Neuronal stem cell (in vitro differentiated cells): ENCODE results near the gene ASMTL.
A peak's percentile ranks its signal among the peaks of the same experiment; 100 is the strongest.

Source experiments
- DNase-seq: peaks from one replicate; pipeline ENCODE4 v3.0.0-alpha.2; 2013; ENCODE audit warnings: low spot score
- H2AFZ ChIP-seq: one replicate; pipeline ENCODE4 v1.6.1; 2013; ENCODE audit warnings: mild to moderate bottlenecking, low read length, inconsistent platforms
- H2AK5ac ChIP-seq: 2 replicates; pipeline ENCODE4 v1.6.1; 2013; ENCODE audit warnings: low read depth, mild to moderate bottlenecking, inconsistent platforms, low read length, moderate library complexity, mixed read lengths
- H2BK120ac ChIP-seq: 2 replicates; pipeline ENCODE4 v1.6.1; 2013; ENCODE audit warnings: low read depth, mild to moderate bottlenecking, inconsistent platforms, low read length, moderate library complexity, mixed read lengths
- H2BK12ac ChIP-seq: one replicate; pipeline ENCODE4 v1.6.1; 2013; ENCODE audit warnings: low read length, inconsistent platforms
- H2BK15ac ChIP-seq: 2 replicates; pipeline ENCODE4 v1.6.1; 2013; ENCODE audit warnings: mild to moderate bottlenecking, low read length, inconsistent platforms, mixed read lengths
- H2BK5ac ChIP-seq: one replicate; pipeline ENCODE4 v1.6.1; 2013; ENCODE audit warnings: inconsistent platforms, mild to moderate bottlenecking, low read length, moderate library complexity
- H3K14ac ChIP-seq: one replicate; pipeline ENCODE4 v1.6.1; 2013; ENCODE audit warnings: low read length, inconsistent platforms
- H3K18ac ChIP-seq: 2 replicates; pipeline ENCODE4 v1.6.1; 2013; ENCODE audit warnings: low read length, inconsistent platforms
- H3K23ac ChIP-seq: 2 replicates; pipeline ENCODE4 v1.6.1; 2013; ENCODE audit warnings: low read depth, mild to moderate bottlenecking, mixed read lengths, low read length, inconsistent platforms; ENCODE audit not compliant: poor library complexity
- H3K27ac ChIP-seq: replicated peaks from 3 replicates; pipeline ENCODE4 v1.5.1; 2013; ENCODE audit warnings: low read length, inconsistent platforms
- H3K27me3 ChIP-seq, 3 experiments: 2 replicates each; pipeline ENCODE4 v1.6.1; 2013; ENCODE audit warnings: low read length in 3 of 3, mild to moderate bottlenecking in 2 of 3, inconsistent platforms in 1 of 3, low read depth in 1 of 3, mixed read lengths in 1 of 3, moderate library complexity in 1 of 3; ENCODE audit not compliant: control insufficient read depth in 3 of 3, insufficient read depth in 3 of 3
- H3K36me3 ChIP-seq, 2 donors: replicated peaks in 1 of 2; 2 replicates each; pipeline ENCODE4 v1.6.1; 2013; ENCODE audit warnings: low read length in 2 of 2; ENCODE audit not compliant: control insufficient read depth in 2 of 2, insufficient read depth in 2 of 2
- H3K4ac ChIP-seq: 2 replicates; pipeline ENCODE4 v1.6.1; 2013; ENCODE audit warnings: inconsistent platforms, mild to moderate bottlenecking, low read length, moderate library complexity
- H3K4me1 ChIP-seq, 2 donors: 1 replicate in 1 of 2; 2 replicates in 1 of 2; pipeline ENCODE4 v1.6.1; 2013; ENCODE audit warnings: low read length in 2 of 2, low read depth in 1 of 2; ENCODE audit not compliant: control insufficient read depth in 2 of 2, insufficient read depth in 1 of 2
- H3K4me2 ChIP-seq: one replicate; pipeline ENCODE4 v1.6.1; 2013; ENCODE audit warnings: mild to moderate bottlenecking, low read length, inconsistent platforms; ENCODE audit not compliant: insufficient read depth, poor library complexity, severe bottlenecking
- H3K4me3 ChIP-seq, 2 donors: 2 replicates each; pipeline ENCODE4 v1.5.1; 2013; ENCODE audit warnings: low read length in 2 of 2, mild to moderate bottlenecking in 2 of 2, inconsistent platforms in 1 of 2, moderate library complexity in 1 of 2
- H3K79me1 ChIP-seq: one replicate; pipeline ENCODE4 v1.6.1; 2013; ENCODE audit warnings: low read depth, mild to moderate bottlenecking, inconsistent platforms, low read length, moderate library complexity
- H3K9ac ChIP-seq: one replicate; pipeline ENCODE4 v1.6.1; 2013; ENCODE audit warnings: mild to moderate bottlenecking, low read depth, low read length, inconsistent platforms; ENCODE audit not compliant: poor library complexity
- H3K9me3 ChIP-seq, 2 donors: replicated peaks in 1 of 2; 2 replicates each; pipeline versions ENCODE3 to v1.6.1; 2013; ENCODE audit warnings: low read length in 2 of 2, mild to moderate bottlenecking in 2 of 2, inconsistent platforms in 1 of 2, low read depth in 1 of 2, mixed read lengths in 1 of 2, moderate library complexity in 1 of 2; ENCODE audit not compliant: control insufficient read depth in 2 of 2, insufficient read depth in 1 of 2
- H4K8ac ChIP-seq: one replicate; pipeline ENCODE4 v1.6.1; 2013; ENCODE audit warnings: low read depth, mild to moderate bottlenecking, inconsistent platforms, low read length, moderate library complexity
- H4K91ac ChIP-seq: one replicate; pipeline ENCODE4 v1.6.1; 2013; ENCODE audit warnings: low read length, low read depth, mild to moderate bottlenecking, inconsistent platforms; ENCODE audit not compliant: poor library complexity
- WGBS, 2 donors: extraction: QIAGEN DNeasy Blood & Tissue Kit; methylation state at CpG; one replicate each; pipeline ENCODE4 v1.1.7; 2013; ENCODE audit warnings: missing lambda C conversion rate in 2 of 2, mixed read lengths in 1 of 2; ENCODE audit not compliant: insufficient read length in 2 of 2, insufficient replicate concordance in 1 of 2; ENCODE audit errors: extremely low coverage in 2 of 2; 5-methylcytosine and 5-hydroxymethylcytosine counted together

The ASMTL gene

DNA sequence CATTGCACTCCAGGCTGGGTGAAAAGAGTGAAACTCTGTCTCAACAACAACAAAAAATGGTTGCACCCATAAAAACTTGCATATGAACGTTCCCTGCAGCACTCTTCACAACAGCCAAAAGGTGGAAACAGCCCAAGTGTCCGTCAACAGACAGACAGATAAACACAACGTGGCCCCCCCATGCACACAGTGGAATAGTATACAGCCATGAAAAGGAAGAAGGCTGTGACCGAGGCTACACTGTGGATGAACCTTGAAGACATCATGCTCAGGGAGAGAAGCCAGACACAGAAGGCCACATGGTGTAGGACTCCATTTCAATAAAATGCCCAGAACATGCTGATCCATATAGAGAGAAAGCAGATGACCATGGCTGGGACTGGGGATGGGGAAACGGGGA, 33.5 kb upstream of the ASMTL start:
- no peaks in the 10 kb centered on the region for H3K27me3 ChIP-seq
- no peak overlapping the region for H3K14ac ChIP-seq
- no peak overlapping the region for H2AK5ac ChIP-seq
- DNase-seq, result no peak
- no peaks in the 10 kb centered on the region for H3K4me1 ChIP-seq
- H3K27ac ChIP-seq, result no peak overlapping the region
- H3K9ac ChIP-seq, result no peak overlapping the region
- H3K36me3 ChIP-seq, result no peaks in the 10 kb centered on the region
- no peak overlapping the region for H3K23ac ChIP-seq
- H3K79me1 ChIP-seq, result no peaks in the 10 kb centered on the region
- no peak overlapping the region for H2BK12ac ChIP-seq
- H3K9me3 ChIP-seq, result peaks cover 0 to 2% of the 10 kb centered on the region in 2 donors
- H2BK15ac ChIP-seq, result no peak overlapping the region
- H3K4ac ChIP-seq, result no peak overlapping the region
- no CpG with 5 or more reads among the region's 5 CpGs for WGBS, 2 donors
- H3K18ac ChIP-seq, result no peak overlapping the region
- H4K91ac ChIP-seq, result no peak overlapping the region
- no peak overlapping the region for H4K8ac ChIP-seq
- peak overlapping the region; percentile 66 for H2AFZ ChIP-seq
- H3K4me3 ChIP-seq, result peak overlapping the region in 1 of 2 donors; percentile 31
- H2BK120ac ChIP-seq, result no peak overlapping the region
- H2BK5ac ChIP-seq, result no peak overlapping the region
- H3K4me2 ChIP-seq, result no peak overlapping the region

DNA sequence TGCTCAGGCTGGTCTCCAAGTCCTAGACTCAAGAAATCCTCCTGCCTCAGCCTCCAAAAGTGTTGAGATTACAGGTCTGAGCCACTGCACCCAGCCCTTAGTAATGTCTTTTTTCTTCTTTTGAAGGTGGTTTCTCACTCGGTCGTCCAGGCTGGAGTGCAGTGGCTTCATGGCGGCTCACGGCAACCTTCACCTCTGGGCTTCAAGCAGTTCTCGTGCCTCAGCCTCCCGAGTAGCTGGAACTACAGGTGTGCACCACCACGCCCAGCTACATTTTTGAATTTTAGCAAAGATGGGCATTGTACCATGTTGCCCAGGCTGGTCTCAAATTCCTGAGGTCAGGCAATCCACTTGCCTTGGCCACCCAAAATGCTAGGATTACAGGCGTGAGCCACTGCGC, 32.3 kb upstream of the ASMTL start:
- Histone ChIP-seq H3K18ac (no peak overlapping the region), H2AFZ (no peak overlapping the region), H4K8ac (no peak overlapping the region), H3K9me3 (peaks cover 0 to 4% of the 10 kb centered on the region in 2 donors), H2BK12ac (no peak overlapping the region), H3K4ac (no peak overlapping the region), H3K36me3 (no peaks in the 10 kb centered on the region), H2BK5ac (no peak overlapping the region), H3K4me1 (no peaks in the 10 kb centered on the region), H2BK120ac (no peak overlapping the region), H3K14ac (no peak overlapping the region), H3K9ac (no peak overlapping the region), H3K23ac (no peak overlapping the region), H3K79me1 (no peaks in the 10 kb centered on the region), H3K27me3 (no peaks in the 10 kb centered on the region), H2BK15ac (no peak overlapping the region), H3K4me2 (no peak overlapping the region), H4K91ac (no peak overlapping the region), H2AK5ac (no peak overlapping the region), H3K27ac (no peak overlapping the region), H3K4me3 (no peak overlapping the region)
- no CpG with 5 or more reads among the region's 9 CpGs for WGBS, 2 donors
- no peak for DNase-seq

DNA sequence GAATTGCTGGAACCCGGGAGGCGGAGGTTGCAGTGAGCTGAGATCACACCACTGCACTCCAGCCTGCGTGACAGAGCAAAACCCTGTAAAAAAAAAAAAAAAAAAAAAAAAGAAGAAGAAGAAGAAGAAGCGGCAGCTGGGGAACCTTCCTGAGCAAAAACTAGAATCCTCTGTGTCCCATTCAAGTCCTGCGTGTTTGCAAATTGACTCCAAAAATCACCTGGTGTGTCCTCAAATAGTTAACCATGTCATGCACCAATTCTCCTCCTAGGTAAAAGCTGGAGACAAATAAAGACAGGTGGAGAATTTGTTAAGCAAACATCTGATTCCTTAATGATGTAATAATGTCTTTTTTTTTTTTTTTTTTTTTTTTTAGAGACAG, 31.9 kb upstream of the ASMTL start:
- Histone ChIP-seq H3K9me3 (peaks cover 0 to 4% of the 10 kb centered on the region in 2 donors), H3K27me3 (no peaks in the 10 kb centered on the region), H3K79me1 (no peaks in the 10 kb centered on the region), H3K27ac (no peak overlapping the region), H3K4me1 (no peaks in the 10 kb centered on the region), H3K4me3 (no peak overlapping the region), H2BK15ac (no peak overlapping the region), H2BK5ac (no peak overlapping the region), H2AFZ (no peak overlapping the region), H2AK5ac (no peak overlapping the region), H3K23ac (no peak overlapping the region), H2BK12ac (no peak overlapping the region), H3K18ac (no peak overlapping the region), H3K4ac (no peak overlapping the region), H2BK120ac (no peak overlapping the region), H3K4me2 (no peak overlapping the region), H3K9ac (no peak overlapping the region), H4K91ac (no peak overlapping the region), H3K36me3 (no peaks in the 10 kb centered on the region), H3K14ac (no peak overlapping the region), H4K8ac (no peak overlapping the region)
- no CpG with 5 or more reads among the region's 5 CpGs for WGBS, 2 donors
- no peak for DNase-seq

DNA sequence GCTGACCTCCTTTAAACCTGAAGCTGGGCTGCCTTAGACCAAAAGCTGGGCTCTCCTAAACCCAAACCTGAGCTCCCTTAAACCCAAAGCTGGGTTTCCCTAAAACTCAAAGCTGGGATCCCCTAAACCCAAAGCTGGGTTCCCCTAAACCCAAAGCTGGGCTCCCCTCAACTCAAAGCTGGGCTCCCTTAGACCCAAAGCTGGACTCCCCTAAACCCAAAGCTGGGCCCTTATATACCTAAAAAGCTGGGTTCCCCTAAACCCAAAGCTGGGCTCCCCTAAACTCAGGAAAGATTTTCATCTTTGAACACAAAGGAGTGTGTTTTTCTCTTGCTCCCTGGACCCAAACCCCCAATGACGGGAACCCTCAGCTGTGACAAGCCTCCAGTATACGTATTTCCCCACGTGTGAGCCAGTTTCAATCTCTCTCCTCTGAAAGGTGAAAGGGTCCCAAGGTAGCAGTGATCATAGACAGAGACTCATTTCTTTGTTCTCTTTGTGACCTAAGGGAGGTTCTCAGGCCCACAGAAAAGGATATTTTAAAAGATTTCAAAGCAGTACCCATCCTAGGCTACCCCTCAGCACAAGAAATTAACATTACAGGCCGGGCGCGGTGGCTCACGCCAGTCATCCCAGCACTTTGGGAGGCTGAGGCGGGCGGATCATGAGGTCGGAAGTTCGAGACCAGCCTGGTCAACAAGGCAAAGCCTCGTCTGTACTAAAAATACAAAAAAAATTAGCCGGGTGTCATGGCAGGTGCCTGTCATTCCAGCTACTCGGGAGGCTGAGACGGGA, 31.3 kb upstream of the ASMTL start:
- H3K4me1 ChIP-seq, result no peaks in the 10 kb centered on the region
- no peaks in the 10 kb centered on the region for H3K27me3 ChIP-seq
- no peak overlapping the region for H3K23ac ChIP-seq
- no peak overlapping the region for H2BK12ac ChIP-seq
- H3K4me3 ChIP-seq, result no peak overlapping the region
- no peaks in the 10 kb centered on the region for H3K79me1 ChIP-seq
- no peak overlapping the region for H4K91ac ChIP-seq
- peaks cover 0 to 4% of the 10 kb centered on the region in 2 donors for H3K9me3 ChIP-seq
- H2BK5ac ChIP-seq, result no peak overlapping the region
- no peak overlapping the region for H3K18ac ChIP-seq
- no peak overlapping the region for H3K4me2 ChIP-seq
- H3K27ac ChIP-seq, result no peak overlapping the region
- no peak overlapping the region for H3K4ac ChIP-seq
- H3K36me3 ChIP-seq, result no peaks in the 10 kb centered on the region
- no peak overlapping the region for H2AFZ ChIP-seq
- WGBS, 2 donors, result no CpG with 5 or more reads among the region's 15 CpGs
- no peak overlapping the region for H3K14ac ChIP-seq
- DNase-seq, result no peak
- H3K9ac ChIP-seq, result no peak overlapping the region
- H2AK5ac ChIP-seq, result no peak overlapping the region
- H2BK15ac ChIP-seq, result no peak overlapping the region
- no peak overlapping the region for H4K8ac ChIP-seq
- no peak overlapping the region for H2BK120ac ChIP-seq
